WTC11 (cell line): ENCODE results near the gene ACBD6. TPM values are rescaled to one million over a fixed set of nuclear protein-coding genes. Genes with fewer than 3 reads are reported as not detected.

Experiments
- ATAC-seq: fragments of 200-7000 bp; cut with Tn5 transposase; 2 replicates; pipeline ENCODE4 v1.10.0; 2021; ENCODE audit warnings: mild to moderate bottlenecking, moderate library complexity
- CTCF ChIA-PET: fragments of 300-600 bp; sonication (Branson Sonifier 250); formaldehyde crosslinking; loops from one replicate; lab custom pipeline; 2021; ENCODE audit warnings: antibody characterized with exemption; lab: Charles Lee
- POLR2A ChIA-PET: fragments of 350-600 bp; sonication (Branson Sonifier 250); formaldehyde crosslinking; loops from one replicate; lab custom pipeline; 2021; ENCODE audit warnings: antibody characterized with exemption; lab: Charles Lee
- DNase-seq: peaks from one replicate; pipeline ENCODE4 v3.0.0; 2021; ENCODE audit warnings: low spot score
- H3K27ac Mint-ChIP-seq: 2 replicates; pipeline ENCODE4 v1.8.0; 2021; ENCODE audit warnings: mixed read lengths
- H3K27me3 Mint-ChIP-seq: 2 replicates; pipeline ENCODE4 v1.8.0; 2021; ENCODE audit warnings: low read depth, mild to moderate bottlenecking, moderate library complexity, mixed read lengths
- H3K36me3 Mint-ChIP-seq: 2 replicates; pipeline ENCODE4 v1.8.0; 2021; ENCODE audit warnings: mixed read lengths
- H3K4me1 Mint-ChIP-seq: 2 replicates; pipeline ENCODE4 v1.8.0; 2022; ENCODE audit warnings: mixed read lengths
- H3K4me3 Mint-ChIP-seq: 2 replicates; pipeline ENCODE4 v1.8.0; 2021; ENCODE audit warnings: mild to moderate bottlenecking, moderate library complexity, mixed read lengths
- H3K9me3 Mint-ChIP-seq: 2 replicates; pipeline ENCODE4 v1.8.0; 2021; ENCODE audit warnings: mixed read lengths
- ATF1 ChIP-seq: sonication (generic); formaldehyde crosslinking; IDR thresholded peaks from 2 replicates; pipeline ENCODE4 v1.8.1; 2023; ENCODE audit warnings: mild to moderate bottlenecking, moderate library complexity, missing genetic modification reagents
- CREB1 ChIP-seq: sonication (generic); formaldehyde crosslinking; IDR thresholded peaks from 2 replicates; pipeline ENCODE4 v1.8.0; 2023; ENCODE audit warnings: mild to moderate bottlenecking, missing genetic modification reagents
- CREM ChIP-seq: sonication (generic); formaldehyde crosslinking; IDR thresholded peaks from 2 replicates; pipeline ENCODE4 v1.8.1; 2022; ENCODE audit warnings: mild to moderate bottlenecking, missing genetic modification reagents, moderate library complexity
- EMX1 ChIP-seq: fragments of 250-450 bp; sonication (Bioruptor Pico); IDR thresholded peaks from 2 replicates; pipeline ENCODE4 v1.8.0; 2021; ENCODE audit warnings: mild to moderate bottlenecking
- ETV6 ChIP-seq: sonication (generic); formaldehyde crosslinking; IDR thresholded peaks from 2 replicates; pipeline ENCODE4 v1.8.1; 2022; ENCODE audit warnings: mild to moderate bottlenecking, missing genetic modification reagents
- IRF2 ChIP-seq: sonication (generic); formaldehyde crosslinking; IDR thresholded peaks from 2 replicates; pipeline ENCODE4 v1.8.0; 2022; ENCODE audit warnings: low read depth, missing genetic modification reagents, borderline replicate concordance
- JAZF1 ChIP-seq: fragments of 250-450 bp; sonication (Bioruptor Pico); IDR thresholded peaks from 2 replicates; pipeline ENCODE4 v1.9.0; 2021; ENCODE audit warnings: moderate library complexity, mild to moderate bottlenecking, inconsistent platforms
- JUN ChIP-seq: sonication (generic); formaldehyde crosslinking; IDR thresholded peaks from 2 replicates; pipeline ENCODE4 v1.8.0; 2023; ENCODE audit warnings: mild to moderate bottlenecking, missing genetic modification reagents
- MYBL2 ChIP-seq: sonication (generic); formaldehyde crosslinking; IDR thresholded peaks from 2 replicates; pipeline ENCODE4 v1.8.1; 2023; ENCODE audit warnings: mild to moderate bottlenecking, moderate library complexity, missing genetic modification reagents
- NR1H2 ChIP-seq: sonication (generic); formaldehyde crosslinking; IDR thresholded peaks from 2 replicates; pipeline ENCODE4 v1.9.0; 2021; ENCODE audit warnings: mild to moderate bottlenecking, moderate library complexity, missing genetic modification reagents
- OVOL2 ChIP-seq: fragments of 250-450 bp; sonication (Bioruptor Pico); IDR thresholded peaks from 2 replicates; pipeline ENCODE4 v1.9.0; 2021; ENCODE audit warnings: mild to moderate bottlenecking, borderline replicate concordance
- TP53 ChIP-seq: sonication (generic); formaldehyde crosslinking; IDR thresholded peaks from 2 replicates; pipeline ENCODE4 v1.8.1; 2023; ENCODE audit warnings: mild to moderate bottlenecking, missing genetic modification reagents
- total RNA-seq: library from RNA; stranded (reverse); gene quantifications from 3 replicates; pipeline ENCODE4 v1.2.3, GENCODE V29; 2021
- TF ChIP-seq, protein P1 (sequence below): sonication (generic); formaldehyde crosslinking; IDR thresholded peaks from 2 replicates; pipeline ENCODE4 v1.8.0; 2022; ENCODE audit warnings: mild to moderate bottlenecking, missing genetic modification reagents
- TF ChIP-seq, protein P2 (sequence below): fragments of 250-450 bp; sonication (Bioruptor Pico); IDR thresholded peaks from 2 replicates; pipeline ENCODE4 v1.9.0; 2021; ENCODE audit warnings: mild to moderate bottlenecking
- TF ChIP-seq, protein P3 (sequence below): sonication (generic); formaldehyde crosslinking; IDR thresholded peaks from 2 replicates; pipeline ENCODE4 v1.8.1; 2022; ENCODE audit warnings: mild to moderate bottlenecking, moderate library complexity, missing genetic modification reagents
- TF ChIP-seq, protein P4 (sequence below): fragments of 250-450 bp; sonication (Bioruptor Pico); IDR thresholded peaks from 2 replicates; pipeline ENCODE4 v1.8.0; 2021; ENCODE audit warnings: mild to moderate bottlenecking
- TF ChIP-seq, protein P5 (sequence below): sonication (generic); formaldehyde crosslinking; IDR thresholded peaks from 2 replicates; pipeline ENCODE4 v1.8.0; 2022; ENCODE audit warnings: mild to moderate bottlenecking, missing genetic modification reagents
- TF ChIP-seq, protein P6 (sequence below): sonication (generic); formaldehyde crosslinking; IDR thresholded peaks from 2 replicates; pipeline ENCODE4 v1.8.1; 2023; ENCODE audit warnings: mild to moderate bottlenecking, missing genetic modification reagents
- TF ChIP-seq, protein P7 (sequence below): sonication (generic); formaldehyde crosslinking; IDR thresholded peaks from 2 replicates; pipeline ENCODE4 v1.8.0; 2023; ENCODE audit warnings: missing genetic modification reagents
- TF ChIP-seq, protein P8 (sequence below): fragments of 250-450 bp; sonication (Bioruptor Pico); IDR thresholded peaks from 2 replicates; pipeline ENCODE4 v1.9.0; 2021; ENCODE audit warnings: mild to moderate bottlenecking, borderline replicate concordance
- TF ChIP-seq, protein P9 (sequence below): sonication (generic); formaldehyde crosslinking; conservative IDR thresholded peaks from 2 replicates; pipeline ENCODE4 v1.8.1; 2022; ENCODE audit warnings: mild to moderate bottlenecking, missing genetic modification reagents

The ACBD6 gene
- total RNA-seq, 1 experiment from 2014 or later = 53.5 TPM

DNA sequence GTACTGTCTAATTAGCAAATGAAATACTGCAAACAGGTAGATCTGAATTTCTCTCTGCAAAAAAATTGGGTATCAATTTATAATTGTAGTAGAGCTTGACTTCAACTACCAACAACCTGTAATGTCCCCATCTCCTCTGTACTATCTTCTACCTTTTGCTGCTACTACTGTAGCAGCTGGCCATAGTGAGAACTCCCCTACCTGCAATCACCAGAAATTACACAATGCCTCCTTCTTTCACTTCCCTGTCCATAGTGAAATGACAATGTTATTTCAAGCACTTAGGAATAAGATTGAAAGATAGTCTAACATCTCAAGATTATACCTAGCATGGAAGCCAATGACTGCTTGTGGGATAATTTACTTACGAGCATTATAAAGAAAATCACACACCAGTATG is 100.4 kb downstream of the ACBD6 start:
- ATAC-seq (no peak), DNase-seq (no peak)
- no peaks in the 10 kb centered on the region for H3K36me3 Mint-ChIP-seq
- CTCF ChIA-PET = interaction anchor here (1.3 kb wide), 1 partner anchor 214 kb away, joined by 4 read pairs; no protein-coding TSS in a partner anchor
- POLR2A ChIA-PET = no interaction called here
- TF ChIP-seq NR1H2 (CRISPR knock-in tag) (no peak), EMX1 (CRISPR knock-in tag) (no peak)
- TF ChIP-seq, protein P1, sequence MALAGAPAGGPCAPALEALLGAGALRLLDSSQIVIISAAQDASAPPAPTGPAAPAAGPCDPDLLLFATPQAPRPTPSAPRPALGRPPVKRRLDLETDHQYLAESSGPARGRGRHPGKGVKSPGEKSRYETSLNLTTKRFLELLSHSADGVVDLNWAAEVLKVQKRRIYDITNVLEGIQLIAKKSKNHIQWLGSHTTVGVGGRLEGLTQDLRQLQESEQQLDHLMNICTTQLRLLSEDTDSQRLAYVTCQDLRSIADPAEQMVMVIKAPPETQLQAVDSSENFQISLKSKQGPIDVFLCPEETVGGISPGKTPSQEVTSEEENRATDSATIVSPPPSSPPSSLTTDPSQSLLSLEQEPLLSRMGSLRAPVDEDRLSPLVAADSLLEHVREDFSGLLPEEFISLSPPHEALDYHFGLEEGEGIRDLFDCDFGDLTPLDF (CRISPR knock-in tag) = no peak
- TF ChIP-seq, protein P2, sequence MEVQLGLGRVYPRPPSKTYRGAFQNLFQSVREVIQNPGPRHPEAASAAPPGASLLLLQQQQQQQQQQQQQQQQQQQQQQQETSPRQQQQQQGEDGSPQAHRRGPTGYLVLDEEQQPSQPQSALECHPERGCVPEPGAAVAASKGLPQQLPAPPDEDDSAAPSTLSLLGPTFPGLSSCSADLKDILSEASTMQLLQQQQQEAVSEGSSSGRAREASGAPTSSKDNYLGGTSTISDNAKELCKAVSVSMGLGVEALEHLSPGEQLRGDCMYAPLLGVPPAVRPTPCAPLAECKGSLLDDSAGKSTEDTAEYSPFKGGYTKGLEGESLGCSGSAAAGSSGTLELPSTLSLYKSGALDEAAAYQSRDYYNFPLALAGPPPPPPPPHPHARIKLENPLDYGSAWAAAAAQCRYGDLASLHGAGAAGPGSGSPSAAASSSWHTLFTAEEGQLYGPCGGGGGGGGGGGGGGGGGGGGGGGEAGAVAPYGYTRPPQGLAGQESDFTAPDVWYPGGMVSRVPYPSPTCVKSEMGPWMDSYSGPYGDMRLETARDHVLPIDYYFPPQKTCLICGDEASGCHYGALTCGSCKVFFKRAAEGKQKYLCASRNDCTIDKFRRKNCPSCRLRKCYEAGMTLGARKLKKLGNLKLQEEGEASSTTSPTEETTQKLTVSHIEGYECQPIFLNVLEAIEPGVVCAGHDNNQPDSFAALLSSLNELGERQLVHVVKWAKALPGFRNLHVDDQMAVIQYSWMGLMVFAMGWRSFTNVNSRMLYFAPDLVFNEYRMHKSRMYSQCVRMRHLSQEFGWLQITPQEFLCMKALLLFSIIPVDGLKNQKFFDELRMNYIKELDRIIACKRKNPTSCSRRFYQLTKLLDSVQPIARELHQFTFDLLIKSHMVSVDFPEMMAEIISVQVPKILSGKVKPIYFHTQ = no peak
- H3K4me1 Mint-ChIP-seq = peaks cover 5% of the 10 kb centered on the region
- no peak overlapping the region; the same call in 1 of the 2 replicates for H3K27ac Mint-ChIP-seq
- H3K27me3 Mint-ChIP-seq = no peaks in the 10 kb centered on the region
- H3K4me3 Mint-ChIP-seq = no peak overlapping the region
- H3K9me3 Mint-ChIP-seq = no peaks in the 10 kb centered on the region

DNA sequence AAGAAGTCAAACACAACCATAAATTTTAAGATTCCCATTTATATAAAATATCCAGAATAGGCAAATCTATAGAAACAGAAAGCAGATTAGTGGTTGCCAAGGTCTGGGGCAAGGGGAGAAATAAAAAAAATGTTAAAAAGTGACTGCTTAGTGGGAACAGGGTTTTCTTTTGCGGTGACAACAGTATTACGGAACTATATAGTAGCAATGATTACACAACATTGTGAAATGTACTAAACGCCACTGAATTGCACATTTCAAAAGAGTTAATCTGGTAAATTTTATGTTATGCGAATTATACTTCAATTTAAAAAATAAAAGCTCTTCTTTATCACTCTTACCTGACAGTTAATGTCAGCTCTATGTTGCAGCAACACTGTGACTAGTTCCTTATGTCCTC is 105.2 kb downstream of the ACBD6 start:
- Mint-ChIP-seq H3K27me3 (no peaks in the 10 kb centered on the region), H3K4me3 (no peak overlapping the region), H3K4me1 (no peaks in the 10 kb centered on the region), H3K9me3 (peaks cover 12% of the 10 kb centered on the region; the same call in 1 of the 2 replicates), H3K27ac (no peak overlapping the region), H3K36me3 (peaks cover 20% of the 10 kb centered on the region)
- CTCF ChIA-PET = no interaction called here
- ATAC-seq = no peak
- DNase-seq = no peak
- POLR2A ChIA-PET = no interaction called here
- TF ChIP-seq, protein P3, sequence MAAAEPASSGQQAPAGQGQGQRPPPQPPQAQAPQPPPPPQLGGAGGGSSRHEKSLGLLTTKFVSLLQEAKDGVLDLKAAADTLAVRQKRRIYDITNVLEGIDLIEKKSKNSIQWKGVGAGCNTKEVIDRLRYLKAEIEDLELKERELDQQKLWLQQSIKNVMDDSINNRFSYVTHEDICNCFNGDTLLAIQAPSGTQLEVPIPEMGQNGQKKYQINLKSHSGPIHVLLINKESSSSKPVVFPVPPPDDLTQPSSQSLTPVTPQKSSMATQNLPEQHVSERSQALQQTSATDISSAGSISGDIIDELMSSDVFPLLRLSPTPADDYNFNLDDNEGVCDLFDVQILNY = no peak
- TF ChIP-seq, protein P4, sequence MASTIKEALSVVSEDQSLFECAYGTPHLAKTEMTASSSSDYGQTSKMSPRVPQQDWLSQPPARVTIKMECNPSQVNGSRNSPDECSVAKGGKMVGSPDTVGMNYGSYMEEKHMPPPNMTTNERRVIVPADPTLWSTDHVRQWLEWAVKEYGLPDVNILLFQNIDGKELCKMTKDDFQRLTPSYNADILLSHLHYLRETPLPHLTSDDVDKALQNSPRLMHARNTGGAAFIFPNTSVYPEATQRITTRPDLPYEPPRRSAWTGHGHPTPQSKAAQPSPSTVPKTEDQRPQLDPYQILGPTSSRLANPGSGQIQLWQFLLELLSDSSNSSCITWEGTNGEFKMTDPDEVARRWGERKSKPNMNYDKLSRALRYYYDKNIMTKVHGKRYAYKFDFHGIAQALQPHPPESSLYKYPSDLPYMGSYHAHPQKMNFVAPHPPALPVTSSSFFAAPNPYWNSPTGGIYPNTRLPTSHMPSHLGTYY (CRISPR knock-in tag) = no peak
- TF ChIP-seq CREM (CRISPR knock-in tag) (no peak), ATF1 (no peak), MYBL2 (no peak), JAZF1 (no peak), CREB1 (CRISPR knock-in tag) (no peak), JUN (no peak), OVOL2 (CRISPR knock-in tag) (no peak), IRF2 (CRISPR knock-in tag) (no peak), ETV6 (CRISPR knock-in tag) (no peak), TP53 (CRISPR knock-in tag) (no peak)
- TF ChIP-seq, protein P5, sequence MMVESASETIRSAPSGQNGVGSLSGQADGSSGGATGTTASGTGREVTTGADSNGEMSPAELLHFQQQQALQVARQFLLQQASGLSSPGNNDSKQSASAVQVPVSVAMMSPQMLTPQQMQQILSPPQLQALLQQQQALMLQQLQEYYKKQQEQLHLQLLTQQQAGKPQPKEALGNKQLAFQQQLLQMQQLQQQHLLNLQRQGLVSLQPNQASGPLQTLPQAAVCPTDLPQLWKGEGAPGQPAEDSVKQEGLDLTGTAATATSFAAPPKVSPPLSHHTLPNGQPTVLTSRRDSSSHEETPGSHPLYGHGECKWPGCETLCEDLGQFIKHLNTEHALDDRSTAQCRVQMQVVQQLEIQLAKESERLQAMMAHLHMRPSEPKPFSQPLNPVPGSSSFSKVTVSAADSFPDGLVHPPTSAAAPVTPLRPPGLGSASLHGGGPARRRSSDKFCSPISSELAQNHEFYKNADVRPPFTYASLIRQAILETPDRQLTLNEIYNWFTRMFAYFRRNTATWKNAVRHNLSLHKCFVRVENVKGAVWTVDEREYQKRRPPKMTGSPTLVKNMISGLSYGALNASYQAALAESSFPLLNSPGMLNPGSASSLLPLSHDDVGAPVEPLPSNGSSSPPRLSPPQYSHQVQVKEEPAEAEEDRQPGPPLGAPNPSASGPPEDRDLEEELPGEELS (CRISPR knock-in tag) = no peak
- TF ChIP-seq, protein P6, sequence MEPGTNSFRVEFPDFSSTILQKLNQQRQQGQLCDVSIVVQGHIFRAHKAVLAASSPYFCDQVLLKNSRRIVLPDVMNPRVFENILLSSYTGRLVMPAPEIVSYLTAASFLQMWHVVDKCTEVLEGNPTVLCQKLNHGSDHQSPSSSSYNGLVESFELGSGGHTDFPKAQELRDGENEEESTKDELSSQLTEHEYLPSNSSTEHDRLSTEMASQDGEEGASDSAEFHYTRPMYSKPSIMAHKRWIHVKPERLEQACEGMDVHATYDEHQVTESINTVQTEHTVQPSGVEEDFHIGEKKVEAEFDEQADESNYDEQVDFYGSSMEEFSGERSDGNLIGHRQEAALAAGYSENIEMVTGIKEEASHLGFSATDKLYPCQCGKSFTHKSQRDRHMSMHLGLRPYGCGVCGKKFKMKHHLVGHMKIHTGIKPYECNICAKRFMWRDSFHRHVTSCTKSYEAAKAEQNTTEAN (CRISPR knock-in tag) = no peak
- TF ChIP-seq, protein P7, sequence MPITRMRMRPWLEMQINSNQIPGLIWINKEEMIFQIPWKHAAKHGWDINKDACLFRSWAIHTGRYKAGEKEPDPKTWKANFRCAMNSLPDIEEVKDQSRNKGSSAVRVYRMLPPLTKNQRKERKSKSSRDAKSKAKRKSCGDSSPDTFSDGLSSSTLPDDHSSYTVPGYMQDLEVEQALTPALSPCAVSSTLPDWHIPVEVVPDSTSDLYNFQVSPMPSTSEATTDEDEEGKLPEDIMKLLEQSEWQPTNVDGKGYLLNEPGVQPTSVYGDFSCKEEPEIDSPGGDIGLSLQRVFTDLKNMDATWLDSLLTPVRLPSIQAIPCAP (CRISPR knock-in tag) = no peak
- TF ChIP-seq, protein P8, sequence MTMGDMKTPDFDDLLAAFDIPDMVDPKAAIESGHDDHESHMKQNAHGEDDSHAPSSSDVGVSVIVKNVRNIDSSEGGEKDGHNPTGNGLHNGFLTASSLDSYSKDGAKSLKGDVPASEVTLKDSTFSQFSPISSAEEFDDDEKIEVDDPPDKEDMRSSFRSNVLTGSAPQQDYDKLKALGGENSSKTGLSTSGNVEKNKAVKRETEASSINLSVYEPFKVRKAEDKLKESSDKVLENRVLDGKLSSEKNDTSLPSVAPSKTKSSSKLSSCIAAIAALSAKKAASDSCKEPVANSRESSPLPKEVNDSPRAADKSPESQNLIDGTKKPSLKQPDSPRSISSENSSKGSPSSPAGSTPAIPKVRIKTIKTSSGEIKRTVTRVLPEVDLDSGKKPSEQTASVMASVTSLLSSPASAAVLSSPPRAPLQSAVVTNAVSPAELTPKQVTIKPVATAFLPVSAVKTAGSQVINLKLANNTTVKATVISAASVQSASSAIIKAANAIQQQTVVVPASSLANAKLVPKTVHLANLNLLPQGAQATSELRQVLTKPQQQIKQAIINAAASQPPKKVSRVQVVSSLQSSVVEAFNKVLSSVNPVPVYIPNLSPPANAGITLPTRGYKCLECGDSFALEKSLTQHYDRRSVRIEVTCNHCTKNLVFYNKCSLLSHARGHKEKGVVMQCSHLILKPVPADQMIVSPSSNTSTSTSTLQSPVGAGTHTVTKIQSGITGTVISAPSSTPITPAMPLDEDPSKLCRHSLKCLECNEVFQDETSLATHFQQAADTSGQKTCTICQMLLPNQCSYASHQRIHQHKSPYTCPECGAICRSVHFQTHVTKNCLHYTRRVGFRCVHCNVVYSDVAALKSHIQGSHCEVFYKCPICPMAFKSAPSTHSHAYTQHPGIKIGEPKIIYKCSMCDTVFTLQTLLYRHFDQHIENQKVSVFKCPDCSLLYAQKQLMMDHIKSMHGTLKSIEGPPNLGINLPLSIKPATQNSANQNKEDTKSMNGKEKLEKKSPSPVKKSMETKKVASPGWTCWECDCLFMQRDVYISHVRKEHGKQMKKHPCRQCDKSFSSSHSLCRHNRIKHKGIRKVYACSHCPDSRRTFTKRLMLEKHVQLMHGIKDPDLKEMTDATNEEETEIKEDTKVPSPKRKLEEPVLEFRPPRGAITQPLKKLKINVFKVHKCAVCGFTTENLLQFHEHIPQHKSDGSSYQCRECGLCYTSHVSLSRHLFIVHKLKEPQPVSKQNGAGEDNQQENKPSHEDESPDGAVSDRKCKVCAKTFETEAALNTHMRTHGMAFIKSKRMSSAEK (CRISPR knock-in tag) = no peak
- TF ChIP-seq, protein P9, sequence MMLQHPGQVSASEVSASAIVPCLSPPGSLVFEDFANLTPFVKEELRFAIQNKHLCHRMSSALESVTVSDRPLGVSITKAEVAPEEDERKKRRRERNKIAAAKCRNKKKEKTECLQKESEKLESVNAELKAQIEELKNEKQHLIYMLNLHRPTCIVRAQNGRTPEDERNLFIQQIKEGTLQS = no peak
